ENCODE measurements around the gene FPR1.

DNA sequence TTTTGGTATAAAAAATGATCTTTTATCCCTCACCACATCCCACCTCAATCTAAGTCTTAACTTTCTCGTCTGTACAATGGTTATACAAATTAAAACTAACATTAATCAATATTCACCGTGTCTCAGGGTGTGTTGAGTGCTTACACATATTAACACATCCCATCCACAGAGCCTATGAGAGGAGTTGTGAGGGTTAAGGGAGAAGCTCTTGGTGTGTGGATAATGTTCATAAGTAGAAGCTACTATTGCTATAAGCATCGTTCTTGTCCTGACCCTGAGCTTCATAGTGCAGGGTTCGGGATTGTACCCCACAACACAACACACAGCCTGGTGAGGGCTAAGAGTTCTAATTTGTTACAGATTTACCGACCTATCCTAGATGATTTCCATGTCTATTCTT, 45.8 kb upstream of the FPR1 start:
- TF ChIP-seq BHLHE40 (IDR thresholded peaks at IDR 0.05; ENCODE audit: borderline replicate concordance) (no peak), SP1 (IDR thresholded peaks at IDR 0.05) (no peak), L3MBTL2 (conservative IDR thresholded peaks at IDR 0.05) (no peak), CTBP1 (IDR thresholded peaks at IDR 0.05; ENCODE audit: borderline replicate concordance) (no peak), TARDBP (IDR thresholded peaks at IDR 0.05) (no peak), FOXK2 (IDR thresholded peaks at IDR 0.05) (no peak), NFRKB (IDR thresholded peaks at IDR 0.05) (no peak), SUZ12 (IDR thresholded peaks at IDR 0.05) (no peak), FOXA1 (IDR thresholded peaks at IDR 0.05) (no peak), ZNF384 (IDR thresholded peaks at IDR 0.05) (no peak), FOXM1 (IDR thresholded peaks at IDR 0.05; ENCODE audit: borderline replicate concordance) (no peak), ELF4 (IDR thresholded peaks at IDR 0.05) (no peak), HDGF (IDR thresholded peaks at IDR 0.05; ENCODE audit: borderline replicate concordance) (no peak)

Data from HEK293T (cell line).